HEK293 (cell line): ENCODE results near the gene SH3BP5.

ENCODE experiments used
- KLF17 ChIP-seq: fragments of 450-650 bp; formaldehyde crosslinking; IDR thresholded peaks from 2 replicates; pipeline ENCODE4 v1.5.1; 2016; ENCODE audit warnings: missing biosample characterization, missing genetic modification characterization
- KLF8 ChIP-seq: fragments of 450-650 bp; formaldehyde crosslinking; IDR thresholded peaks from 2 replicates; pipeline ENCODE4 v1.5.1; 2016; ENCODE audit warnings: missing biosample characterization, missing genetic modification characterization
- KLF9 ChIP-seq: fragments of 450-650 bp; formaldehyde crosslinking; IDR thresholded peaks from 2 replicates; pipeline ENCODE4 v1.5.1; 2016; ENCODE audit warnings: missing biosample characterization, missing genetic modification characterization, low read depth
- OVOL3 ChIP-seq: fragments of 450-650 bp; formaldehyde crosslinking; IDR thresholded peaks from 2 replicates; pipeline ENCODE4 v1.5.1; 2016; ENCODE audit warnings: missing biosample characterization, missing genetic modification characterization
- YY1 ChIP-seq: fragments of 450-650 bp; formaldehyde crosslinking; IDR thresholded peaks from 2 replicates; pipeline ENCODE4 v1.5.1; 2018; ENCODE audit warnings: missing biosample characterization, missing genetic modification characterization
- ZBTB48 ChIP-seq: fragments of 450-650 bp; formaldehyde crosslinking; IDR thresholded peaks from 2 replicates; pipeline ENCODE4 v1.5.1; 2016; ENCODE audit warnings: missing biosample characterization, missing genetic modification characterization
- ZBTB49 ChIP-seq: fragments of 450-650 bp; formaldehyde crosslinking; IDR thresholded peaks from 2 replicates; pipeline ENCODE4 v1.5.1; 2016; ENCODE audit warnings: missing biosample characterization, missing genetic modification characterization, low read depth
- ZNF138 ChIP-seq: fragments of 450-650 bp; formaldehyde crosslinking; IDR thresholded peaks from 2 replicates; pipeline ENCODE4 v1.5.1; 2016; ENCODE audit warnings: missing biosample characterization, missing genetic modification characterization, borderline replicate concordance
- ZNF155 ChIP-seq: fragments of 450-650 bp; formaldehyde crosslinking; IDR thresholded peaks from 2 replicates; pipeline ENCODE4 v1.5.1; 2016; ENCODE audit warnings: missing biosample characterization, missing genetic modification characterization
- ZNF214 ChIP-seq: fragments of 450-650 bp; formaldehyde crosslinking; IDR thresholded peaks from 2 replicates; pipeline ENCODE4 v1.5.1; 2017; ENCODE audit warnings: missing biosample characterization, mild to moderate bottlenecking, missing genetic modification characterization, borderline replicate concordance
- ZNF23 ChIP-seq: fragments of 450-650 bp; formaldehyde crosslinking; IDR thresholded peaks from 2 replicates; pipeline ENCODE4 v1.5.1; 2016; ENCODE audit warnings: missing biosample characterization, missing genetic modification characterization, borderline replicate concordance
- ZNF558 ChIP-seq: fragments of 450-650 bp; formaldehyde crosslinking; IDR thresholded peaks from 2 replicates; pipeline ENCODE4 v1.5.1; 2016; ENCODE audit warnings: missing biosample characterization, missing genetic modification characterization
- ZNF561 ChIP-seq: fragments of 450-650 bp; IDR thresholded peaks from 2 replicates; pipeline ENCODE4 v1.5.1; 2018; ENCODE audit warnings: missing biosample characterization, missing genetic modification characterization, borderline replicate concordance
- ZNF621 ChIP-seq: fragments of 450-650 bp; formaldehyde crosslinking; IDR thresholded peaks from 2 replicates; pipeline ENCODE4 v1.5.1; 2017; ENCODE audit warnings: missing biosample characterization, missing genetic modification characterization
- ZNF660 ChIP-seq: fragments of 450-650 bp; IDR thresholded peaks from 2 replicates; pipeline ENCODE4 v1.5.1; 2018; ENCODE audit warnings: missing biosample characterization, mild to moderate bottlenecking, missing genetic modification characterization
- ZNF670 ChIP-seq: fragments of 450-650 bp; formaldehyde crosslinking; IDR thresholded peaks from 2 replicates; pipeline ENCODE4 v1.5.1; 2016; ENCODE audit warnings: missing biosample characterization, missing genetic modification characterization, low read depth
- ZSCAN16 ChIP-seq: fragments of 450-650 bp; formaldehyde crosslinking; IDR thresholded peaks from 2 replicates; pipeline ENCODE4 v1.5.1; 2016; ENCODE audit warnings: missing biosample characterization, missing genetic modification characterization
- ZSCAN30 ChIP-seq: fragments of 450-650 bp; IDR thresholded peaks from 2 replicates; pipeline ENCODE4 v1.5.1; 2018; ENCODE audit warnings: missing biosample characterization, mild to moderate bottlenecking, missing genetic modification characterization, moderate library complexity
- ZXDB ChIP-seq: fragments of 450-650 bp; formaldehyde crosslinking; IDR thresholded peaks from 2 replicates; pipeline ENCODE4 v1.5.1; 2016; ENCODE audit warnings: missing biosample characterization, missing genetic modification characterization

SH3BP5 gene

DNA sequence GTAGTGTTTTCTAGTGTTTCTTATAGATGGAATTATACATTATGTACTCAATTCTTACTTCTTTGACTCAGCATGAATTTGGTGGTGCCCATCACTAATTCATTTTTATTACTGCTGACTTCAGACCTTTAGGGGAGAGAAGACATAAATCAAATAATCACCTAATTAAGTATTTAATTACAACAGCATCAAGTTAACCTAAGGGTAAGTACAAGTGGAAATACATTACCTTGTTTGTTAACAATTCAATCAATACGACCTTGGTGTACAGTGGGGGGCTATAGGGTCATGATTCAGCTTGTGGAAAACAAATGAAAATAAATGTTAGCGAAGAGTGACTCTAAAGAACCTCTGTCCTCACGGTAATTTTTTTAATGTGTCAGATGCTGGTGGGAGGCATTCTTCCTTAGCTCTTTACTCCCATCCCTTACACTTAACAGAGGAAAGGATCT is 126.9 kb downstream of the SH3BP5 start (continued):
- TF ChIP-seq ZNF214 (tag by site-specific recombination): no peak
- TF ChIP-seq ZSCAN16 (tag by site-specific recombination): no peak
- no peak for TF ChIP-seq ZNF558 (tag by site-specific recombination)
- TF ChIP-seq ZSCAN30: no peak
- TF ChIP-seq ZNF621 (tag by site-specific recombination): no peak
- no peak for TF ChIP-seq ZNF660
- no peak for TF ChIP-seq ZNF670 (tag by site-specific recombination)
- no peak for TF ChIP-seq OVOL3 (tag by site-specific recombination)
- TF ChIP-seq ZNF561 (tag by site-specific recombination): no peak
- no peak for TF ChIP-seq ZBTB49
- no peak for TF ChIP-seq YY1 (tag by site-specific recombination)
- TF ChIP-seq KLF9 (tag by site-specific recombination): no peak
- peak; percentile 26; the same call in 1 of the 2 replicates for TF ChIP-seq KLF17 (tag by site-specific recombination)
- no peak for TF ChIP-seq ZNF23 (tag by site-specific recombination)
- TF ChIP-seq ZNF155 (tag by site-specific recombination): no peak
- no peak for TF ChIP-seq KLF8 (tag by site-specific recombination)
- no peak; the same call in 1 of the 2 replicates for TF ChIP-seq ZBTB48 (tag by site-specific recombination)
- TF ChIP-seq ZNF138 (tag by site-specific recombination): no peak
- TF ChIP-seq ZXDB: peak; percentile 5; the same call in 1 of the 2 replicates
- TF ChIP-seq, all 188 proteins: peak for 20
